Stimulated activated CD4-positive, alpha-beta T cell treated with anti-CD3 and anti-CD28 coated beads, TNF-alpha, amount 100 ng/mL, for 24 hours (primary cell): Measurements from ENCODE around the gene SGSM2.

Experiments
- DNase-seq, 3 experiments: peaks; one replicate each; pipeline ENCODE4 v3.0.0-alpha.2; 2020; ENCODE audit warnings: low read depth in 3 of 3

The SGSM2 gene

GRCh38 chr17:2368359-2368758 lies 31.1 kb downstream of the SGSM2 start:
- no peak for DNase-seq

DNA sequence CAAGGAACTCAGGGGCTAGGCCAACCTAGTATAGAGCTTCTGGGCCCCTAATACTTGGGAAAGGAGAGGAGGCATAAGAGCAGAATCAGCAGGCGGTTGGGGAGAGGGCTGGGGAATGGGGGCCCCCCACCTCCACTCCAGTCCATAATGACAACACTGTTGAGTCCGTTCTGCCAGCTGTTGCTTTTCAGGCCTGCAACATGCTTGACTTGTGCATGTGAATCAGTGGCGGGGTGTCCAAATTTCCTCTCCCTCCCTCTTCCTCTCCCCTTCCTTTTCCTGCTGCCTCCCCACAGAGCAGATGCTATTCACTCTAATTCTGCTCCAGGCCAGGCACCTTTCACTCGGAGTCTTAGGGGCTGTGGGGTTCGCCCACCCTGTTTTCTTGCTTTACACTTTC lies 31.7 kb downstream of the SGSM2 start:
- no peak for DNase-seq

DNA sequence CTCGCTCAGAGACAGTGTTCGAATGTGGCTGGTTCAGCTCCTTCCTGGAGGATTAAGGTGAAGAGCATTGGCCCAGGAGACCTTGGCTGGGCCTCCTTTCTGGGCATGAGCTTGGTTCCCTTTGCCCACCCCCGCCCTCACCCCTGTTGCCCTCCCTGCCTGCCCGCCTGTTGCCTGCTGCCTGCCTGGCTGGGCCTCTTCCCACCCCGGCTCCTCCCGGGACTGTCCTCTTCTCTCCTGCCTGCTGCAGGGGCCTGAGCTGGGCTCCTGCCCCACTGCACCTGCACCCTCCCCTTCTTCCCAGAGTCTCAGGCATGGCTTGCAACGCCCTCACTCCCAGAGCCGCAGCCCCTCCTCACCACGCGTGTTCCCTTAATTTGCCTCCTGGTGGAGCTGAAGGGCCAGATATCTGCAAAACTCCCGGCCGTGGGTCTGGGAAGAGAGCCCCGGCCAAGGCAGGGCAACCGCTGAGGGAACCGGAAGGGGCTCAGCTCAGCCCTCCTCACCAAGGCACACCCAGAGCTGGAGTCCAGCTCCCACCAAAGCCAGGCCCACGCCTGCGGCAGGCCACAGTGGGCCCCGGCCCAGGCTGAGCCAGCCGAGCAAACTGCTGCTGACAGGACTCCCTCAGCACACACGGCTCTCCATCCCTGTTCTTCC lies 32.4 kb downstream of the SGSM2 start:
- no peak for DNase-seq

GRCh38 chr17:2370211-2370589 lies 32.9 kb downstream of the SGSM2 start:
- no peak for DNase-seq

- no peak for DNase-seq
Measured at GRCh38 chr17:2371183-2372130, 34.2 kb downstream of the SGSM2 start.

- no peak for DNase-seq
Measured at GRCh38 chr17:2372180-2372579, 34.9 kb downstream of the SGSM2 start.

DNA sequence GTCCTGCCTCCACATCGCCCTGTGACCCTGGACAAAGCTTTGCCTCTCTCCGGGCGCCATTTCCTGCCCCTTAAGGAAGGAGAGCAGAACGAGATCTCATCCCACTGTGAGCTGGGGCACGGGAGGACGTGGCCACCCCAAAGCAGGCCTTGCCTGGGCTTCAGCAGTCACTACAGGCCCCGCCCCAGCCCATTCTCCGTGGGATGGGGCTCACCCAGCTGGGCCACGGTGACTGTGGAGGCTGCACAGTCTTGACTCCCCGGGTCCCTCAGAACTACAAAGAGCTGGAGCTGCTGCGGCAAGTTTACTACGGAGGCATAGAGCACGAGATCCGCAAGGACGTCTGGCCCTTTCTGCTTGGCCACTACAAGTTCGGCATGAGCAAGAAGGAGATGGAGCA lies 35.4 kb downstream of the SGSM2 start:
- DNase-seq = no peak

- DNase-seq = no peak
Measured at GRCh38 chr17:2373179-2373578, 35.9 kb downstream of the SGSM2 start.

DNA sequence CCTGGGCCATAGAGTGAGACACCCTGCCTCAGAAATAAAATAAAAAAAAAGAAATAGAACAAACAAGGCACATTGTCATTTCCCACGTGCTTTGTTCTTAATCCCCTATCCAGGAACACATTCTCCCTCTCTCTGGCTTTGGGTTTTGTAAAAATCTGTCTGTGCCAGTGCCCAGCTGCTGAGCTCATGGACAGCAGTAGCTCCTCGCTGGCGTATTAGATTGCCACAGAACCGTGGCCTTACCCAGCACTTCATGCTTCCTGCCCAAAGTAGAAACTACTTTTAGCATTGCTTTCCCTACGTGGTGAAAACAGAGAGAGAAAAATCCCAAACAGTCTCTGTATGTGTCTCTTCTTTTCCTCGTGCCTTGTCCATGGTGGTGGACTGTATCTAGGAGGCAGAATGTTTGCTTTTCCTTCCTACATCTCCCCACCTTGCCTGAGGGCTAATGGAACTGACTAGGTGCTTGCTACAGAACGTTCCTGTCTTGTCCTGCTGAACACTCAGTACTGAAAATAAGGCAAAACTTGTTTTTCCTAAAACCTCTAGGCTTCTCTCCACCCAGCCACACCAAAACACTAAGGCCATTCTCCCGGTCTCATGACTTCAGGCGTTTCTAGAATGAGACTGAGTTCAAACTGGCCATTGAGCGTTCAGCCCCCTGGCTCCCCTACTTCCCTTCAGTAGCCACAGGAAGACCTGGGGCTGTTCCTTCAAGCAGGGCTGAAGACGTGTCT lies 37.4 kb downstream of the SGSM2 start:
- DNase-seq = no peak

- DNase-seq = no peak
Measured at GRCh38 chr17:2375406-2375805, 38.1 kb downstream of the SGSM2 start.

DNA sequence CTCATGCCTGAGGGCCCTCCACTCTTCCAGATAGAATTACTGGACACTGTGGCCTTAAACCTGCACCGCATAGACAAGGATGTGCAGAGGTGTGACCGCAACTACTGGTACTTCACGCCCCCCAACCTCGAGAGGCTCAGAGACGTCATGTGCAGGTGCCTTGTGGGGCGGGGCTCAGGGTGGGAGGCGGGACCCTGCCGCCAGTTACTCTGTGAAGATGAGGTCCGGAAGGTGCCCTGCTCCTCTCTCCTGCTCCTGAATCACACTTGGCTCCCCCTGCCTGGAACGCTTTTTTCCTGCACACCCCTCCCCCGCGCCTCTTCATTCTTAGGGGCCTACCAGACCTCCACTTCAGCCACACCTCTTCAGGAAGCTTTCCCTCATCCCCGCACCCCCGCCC lies 38.8 kb downstream of the SGSM2 start:
- DNase-seq = no peak

DNA sequence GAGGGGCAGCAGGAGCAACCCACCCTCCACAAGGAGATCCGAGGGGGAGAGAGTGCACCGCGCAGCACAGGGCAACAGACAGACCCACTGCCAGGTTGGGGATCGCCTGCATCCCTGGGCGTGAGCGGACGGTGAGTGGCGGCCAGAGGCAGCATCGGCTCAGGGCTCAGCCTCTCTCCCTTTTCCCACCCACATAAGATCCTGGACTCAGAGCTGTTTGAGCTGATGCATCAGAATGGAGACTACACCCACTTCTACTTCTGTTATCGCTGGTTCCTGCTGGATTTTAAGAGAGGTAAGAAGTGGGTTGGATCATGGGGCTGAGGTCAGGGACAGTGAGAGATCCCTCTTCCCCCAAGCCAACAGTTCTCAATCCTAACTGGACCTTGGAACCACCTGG lies 40.4 kb downstream of the SGSM2 start:
- DNase-seq = no peak

DNA sequence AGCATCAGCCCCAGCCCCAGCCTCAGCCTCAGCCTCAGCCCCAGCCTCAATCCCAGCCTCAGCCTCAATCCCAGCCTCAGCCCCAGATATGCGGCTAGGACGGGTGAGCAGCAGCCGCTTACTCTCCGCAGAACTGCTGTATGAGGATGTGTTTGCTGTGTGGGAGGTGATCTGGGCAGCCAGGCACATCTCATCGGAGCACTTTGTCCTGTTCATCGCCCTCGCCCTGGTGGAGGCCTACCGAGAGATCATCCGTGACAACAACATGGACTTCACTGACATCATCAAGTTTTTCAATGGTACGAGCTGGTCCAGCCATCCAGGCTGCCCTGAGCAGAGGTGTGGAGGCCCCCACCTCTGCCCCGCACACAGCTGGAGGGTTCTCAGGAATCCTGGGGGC lies 41.6 kb downstream of the SGSM2 start:
- no peak for DNase-seq

GRCh38 chr17:2379489-2380225 lies 42.4 kb downstream of the SGSM2 start:
- no peak for DNase-seq

DNA sequence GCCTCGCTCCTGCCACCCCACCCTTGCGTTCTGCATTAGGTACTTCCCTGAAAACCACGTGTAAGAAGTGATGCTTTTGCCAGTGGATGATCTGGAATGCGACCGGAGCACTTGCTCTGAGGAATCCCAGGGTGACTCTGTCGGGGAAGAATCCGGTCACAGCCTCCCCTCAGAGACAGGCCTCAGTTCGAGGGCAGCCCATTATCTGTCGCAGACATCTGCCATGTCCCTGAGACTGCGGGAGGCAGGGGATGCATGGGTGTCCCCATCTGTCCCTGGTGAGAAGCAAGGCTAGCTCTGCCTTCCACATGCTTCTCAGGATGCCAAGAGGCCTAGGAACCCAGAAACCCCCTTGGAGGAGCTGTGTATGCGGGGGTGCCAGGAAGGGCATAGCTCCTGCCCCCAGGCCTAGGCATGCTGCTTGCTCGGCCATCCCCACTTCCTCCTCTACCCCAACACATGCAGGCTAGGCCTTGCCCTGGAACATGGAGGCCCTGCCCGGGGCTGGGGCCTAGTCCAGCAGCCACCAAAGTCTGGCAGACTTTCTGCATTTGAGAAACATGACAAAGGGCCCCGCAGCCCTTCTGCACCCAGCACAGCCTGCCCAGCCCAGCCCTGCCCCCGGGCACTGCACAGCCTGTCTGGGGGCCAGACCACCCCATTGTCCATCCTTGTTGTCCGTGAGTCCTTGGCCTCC lies 43.1 kb downstream of the SGSM2 start:
- DNase-seq = no peak

DNA sequence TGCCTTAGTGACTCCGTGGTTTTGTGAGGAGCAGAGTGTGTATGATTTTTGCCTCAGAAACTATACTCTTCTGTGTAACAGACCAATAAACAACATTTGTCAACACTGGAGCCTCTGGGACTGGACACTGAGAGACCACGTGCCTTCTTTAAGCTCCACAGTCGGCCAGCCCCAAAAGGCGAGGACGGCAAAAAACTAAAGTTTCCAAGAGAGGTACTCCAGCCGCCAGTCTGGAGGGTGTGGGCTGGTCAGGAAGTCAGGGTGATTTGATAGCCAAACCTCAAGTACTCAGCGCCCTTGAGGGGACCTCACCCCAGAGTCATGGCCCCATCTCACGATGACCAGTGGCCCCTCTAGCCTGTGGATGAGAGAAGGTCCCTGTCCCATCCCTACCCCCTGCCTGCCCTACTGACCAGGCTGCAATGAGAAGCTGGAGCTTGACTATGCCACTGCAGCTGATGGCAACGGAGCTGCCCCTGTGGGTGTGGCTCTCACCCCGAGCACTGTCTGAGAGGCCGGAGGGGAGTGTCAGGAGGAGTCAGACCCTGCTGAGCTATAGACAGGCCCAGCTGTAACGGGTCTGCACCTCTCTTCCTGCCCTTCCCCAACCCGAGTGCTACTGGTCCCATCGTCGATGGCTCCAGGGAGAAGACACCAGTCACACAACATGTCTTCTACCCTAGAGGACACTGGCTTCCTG lies 43.8 kb downstream of the SGSM2 start:
- no peak for DNase-seq

DNA sequence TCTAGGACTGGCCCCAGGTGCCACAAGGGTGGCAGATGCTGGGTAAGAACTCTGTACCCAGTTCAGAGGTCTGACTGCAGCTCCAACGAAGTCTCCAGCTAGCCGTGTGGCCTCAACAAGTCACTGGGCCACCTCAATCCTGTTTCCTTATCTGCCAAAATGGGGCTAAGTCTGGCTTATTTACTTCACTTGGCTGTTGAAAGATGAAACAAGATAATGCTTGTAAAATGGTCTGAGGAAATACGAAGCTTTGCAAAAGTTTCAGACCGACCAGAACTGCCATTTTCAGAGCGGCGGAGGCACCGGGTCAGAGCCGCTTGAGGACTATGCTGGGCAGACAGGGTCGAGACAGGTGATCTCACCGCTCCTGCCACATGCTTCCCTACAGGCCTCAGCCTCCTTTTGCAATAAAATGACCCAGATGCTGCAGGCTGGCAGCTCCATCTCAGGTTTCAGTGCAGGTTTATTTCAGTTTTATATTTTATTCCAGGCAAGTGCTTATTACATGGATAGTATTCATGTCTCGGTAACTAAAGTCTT lies 46.4 kb downstream of the SGSM2 start:
- DNase-seq = no peak

GRCh38 chr17:2384439-2385127 lies 47.3 kb downstream of the SGSM2 start:
- no peak for DNase-seq
